WTC11 (cell line): ENCODE data around the gene TAF11L5. TPM values are rescaled to one million over a fixed set of nuclear protein-coding genes. Genes with fewer than 3 reads are reported as not detected.
"Not testable (repeated sequence)": the region's sequence is repeated elsewhere in the genome, so short reads cannot be mapped to it uniquely, and the experiment has no call there.

Experiments used
- ATAC-seq: fragments of 200-7000 bp; cut with Tn5 transposase; 2 replicates; pipeline ENCODE4 v1.10.0; 2021; ENCODE audit warnings: mild to moderate bottlenecking, moderate library complexity
- CTCF ChIA-PET: fragments of 300-600 bp; sonication (Branson Sonifier 250); formaldehyde crosslinking; loops from one replicate; lab custom pipeline; 2021; ENCODE audit warnings: antibody characterized with exemption; lab: Charles Lee
- POLR2A ChIA-PET: fragments of 350-600 bp; sonication (Branson Sonifier 250); formaldehyde crosslinking; loops from one replicate; lab custom pipeline; 2021; ENCODE audit warnings: antibody characterized with exemption; lab: Charles Lee
- DNase-seq: peaks from one replicate; pipeline ENCODE4 v3.0.0; 2021; ENCODE audit warnings: low spot score
- H3K27ac Mint-ChIP-seq: 2 replicates; pipeline ENCODE4 v1.8.0; 2021; ENCODE audit warnings: mixed read lengths
- H3K27me3 Mint-ChIP-seq: 2 replicates; pipeline ENCODE4 v1.8.0; 2021; ENCODE audit warnings: low read depth, mild to moderate bottlenecking, moderate library complexity, mixed read lengths
- H3K36me3 Mint-ChIP-seq: 2 replicates; pipeline ENCODE4 v1.8.0; 2021; ENCODE audit warnings: mixed read lengths
- H3K4me1 Mint-ChIP-seq: 2 replicates; pipeline ENCODE4 v1.8.0; 2022; ENCODE audit warnings: mixed read lengths
- H3K4me3 Mint-ChIP-seq: 2 replicates; pipeline ENCODE4 v1.8.0; 2021; ENCODE audit warnings: mild to moderate bottlenecking, moderate library complexity, mixed read lengths
- H3K9me3 Mint-ChIP-seq: 2 replicates; pipeline ENCODE4 v1.8.0; 2021; ENCODE audit warnings: mixed read lengths
- ARID4B ChIP-seq: sonication (generic); formaldehyde crosslinking; IDR thresholded peaks from 2 replicates; pipeline ENCODE4 v1.8.0; 2023; ENCODE audit warnings: missing genetic modification reagents, mild to moderate bottlenecking, borderline replicate concordance
- ATF3 ChIP-seq: sonication (generic); formaldehyde crosslinking; conservative IDR thresholded peaks from 2 replicates; pipeline ENCODE4 v1.8.1; 2022; ENCODE audit warnings: mild to moderate bottlenecking, missing genetic modification reagents
- CBFB ChIP-seq: sonication (generic); formaldehyde crosslinking; IDR thresholded peaks from 2 replicates; pipeline ENCODE4 v1.8.1; 2022; ENCODE audit warnings: mild to moderate bottlenecking, low read depth, missing genetic modification reagents
- CTCF ChIP-seq: fragments of 200-600 bp; IDR thresholded peaks from 2 replicates; pipeline ENCODE4 v1.8.0; 2022; ENCODE audit warnings: antibody characterized with exemption
- E2F5 ChIP-seq: sonication (generic); formaldehyde crosslinking; IDR thresholded peaks from 2 replicates; pipeline ENCODE4 v1.8.1; 2022; ENCODE audit warnings: mild to moderate bottlenecking, moderate library complexity, missing genetic modification reagents
- FOXJ3 ChIP-seq: sonication (generic); formaldehyde crosslinking; IDR thresholded peaks from 2 replicates; pipeline ENCODE4 v1.9.0; 2021; ENCODE audit warnings: missing genetic modification reagents, mild to moderate bottlenecking, borderline replicate concordance
- FOXP4 ChIP-seq: sonication (generic); formaldehyde crosslinking; IDR thresholded peaks from 2 replicates; pipeline ENCODE4 v1.8.0; 2022; ENCODE audit warnings: mild to moderate bottlenecking, missing genetic modification reagents
- GTF2I ChIP-seq: fragments of 250-450 bp; sonication (Bioruptor Pico); conservative IDR thresholded peaks from 2 replicates; pipeline ENCODE4 v1.4.0; 2021; ENCODE audit warnings: mild to moderate bottlenecking
- JAZF1 ChIP-seq: fragments of 250-450 bp; sonication (Bioruptor Pico); IDR thresholded peaks from 2 replicates; pipeline ENCODE4 v1.9.0; 2021; ENCODE audit warnings: moderate library complexity, mild to moderate bottlenecking, inconsistent platforms
- NFATC4 ChIP-seq: fragments of 250-450 bp; sonication (Bioruptor Pico); IDR thresholded peaks from 2 replicates; pipeline ENCODE4 v1.9.0; 2021; ENCODE audit warnings: mild to moderate bottlenecking
- RORB ChIP-seq: fragments of 250-450 bp; sonication (Bioruptor Pico); IDR thresholded peaks from 2 replicates; pipeline ENCODE4 v1.9.0; 2021; ENCODE audit warnings: mild to moderate bottlenecking
- TCF7 ChIP-seq: sonication (generic); formaldehyde crosslinking; IDR thresholded peaks from 2 replicates; pipeline ENCODE4 v1.8.0; 2022; ENCODE audit warnings: mild to moderate bottlenecking, low read depth, missing genetic modification reagents, moderate library complexity
- ZMAT4 ChIP-seq: fragments of 250-450 bp; sonication (Bioruptor Pico); IDR thresholded peaks from 2 replicates; pipeline ENCODE4 v1.9.0; 2021; ENCODE audit warnings: mild to moderate bottlenecking
- ZNF219 ChIP-seq: sonication (generic); formaldehyde crosslinking; IDR thresholded peaks from 2 replicates; pipeline ENCODE4 v1.8.0; 2023; ENCODE audit warnings: missing genetic modification reagents, mild to moderate bottlenecking, borderline replicate concordance
- ZNF232 ChIP-seq: sonication (generic); formaldehyde crosslinking; IDR thresholded peaks from 2 replicates; pipeline ENCODE4 v1.8.0; 2022; ENCODE audit warnings: mild to moderate bottlenecking, missing genetic modification reagents
- ZNF671 ChIP-seq: fragments of 250-450 bp; sonication (Bioruptor Pico); IDR thresholded peaks from 2 replicates; pipeline ENCODE4 v1.8.0; 2021; ENCODE audit warnings: mild to moderate bottlenecking
- total RNA-seq: library from RNA; stranded (reverse); gene quantifications from 3 replicates; pipeline ENCODE4 v1.2.3, GENCODE V29; 2021

The TAF11L5 gene
- total RNA-seq, 1 experiment from 2014 or later = not detected

GRCh38 chr5:17487174-17487512 is 37.9 kb upstream of the TAF11L5 start:
- POLR2A ChIA-PET = no interaction called here
- H3K4me3 Mint-ChIP-seq = no peak overlapping the region
- H3K27me3 Mint-ChIP-seq = no peaks in the 10 kb centered on the region
- H3K27ac Mint-ChIP-seq = no peak overlapping the region
- CTCF ChIA-PET = no interaction called here
- H3K4me1 Mint-ChIP-seq = no peaks in the 10 kb centered on the region
- no peak for DNase-seq
- H3K9me3 Mint-ChIP-seq = peaks cover 2% of the 10 kb centered on the region; the same call in 1 of the 2 replicates
- TF ChIP-seq CTCF (no peak), FOXP4 (CRISPR knock-in tag) (no peak), TCF7 (CRISPR knock-in tag) (no peak), RORB (no peak), ZMAT4 (CRISPR knock-in tag) (no peak), CBFB (CRISPR knock-in tag) (no peak), GTF2I (CRISPR knock-in tag) (no peak), ZNF671 (CRISPR knock-in tag) (no peak), NFATC4 (no peak), ARID4B (CRISPR knock-in tag) (no peak), E2F5 (CRISPR knock-in tag) (no peak), JAZF1 (CRISPR knock-in tag) (no peak), ATF3 (CRISPR knock-in tag) (no peak), ZNF232 (CRISPR knock-in tag) (no peak), ZNF219 (no peak), FOXJ3 (CRISPR knock-in tag) (no peak)
- H3K36me3 Mint-ChIP-seq = no peaks in the 10 kb centered on the region
- ATAC-seq = no peak

- ATAC-seq, DNase-seq, H3K27me3 Mint-ChIP-seq, CTCF ChIA-PET, H3K4me3 Mint-ChIP-seq, H3K4me1 Mint-ChIP-seq, H3K36me3 Mint-ChIP-seq, H3K27ac Mint-ChIP-seq, POLR2A ChIA-PET: not testable (repeated sequence)
- peaks cover 11% of the 10 kb centered on the region for H3K9me3 Mint-ChIP-seq
Measured at GRCh38 chr5:17491257-17491656, 33.8 kb upstream of the TAF11L5 start.
